ENCODE data around the gene CASP8AP2. TPM values are rescaled to one million over a fixed set of nuclear protein-coding genes. Genes with fewer than 3 reads are reported as not detected.

The CASP8AP2 gene
- total RNA-seq, 1 experiment from 2014 or later = 23.6 TPM

Small RNA genes within 50 kb of the gene (small RNA-seq; reads per million reads assigned to genes)
- gene DNAJC19P6 (not detected), gene RF00019 (not detected)

Other genes starting within 250 kb of the CASP8AP2 start
- 13.7 and 23.9 TPM in 2 replicates for gene LYRM2, start 191.1 kb upstream of the CASP8AP2 start, total RNA-seq (2014; rRNA removed; shearing (Covaris generic); ENCODE audit: low replicate concordance)
- 36.5 and 42.0 TPM in 2 replicates for gene MDN1, start 10.1 kb upstream of the CASP8AP2 start, total RNA-seq (2014; rRNA removed; shearing (Covaris generic); ENCODE audit: low replicate concordance)
- gene GJA10, start 64.6 kb downstream of the CASP8AP2 start, total RNA-seq (2014; rRNA removed; shearing (Covaris generic); ENCODE audit: low replicate concordance) = 1.3 and 2.3 TPM in 2 replicates

Measured in Karpas-422 (cell line).